HepG2 (cell line): Measurements from ENCODE around the gene PEX5. TPM values are rescaled to one million over a fixed set of nuclear protein-coding genes. Genes with fewer than 3 reads are reported as not detected.
A peak's percentile ranks its signal among the peaks of the same experiment; 100 is the strongest.

Experiments used
- CREM ChIP-seq, 2 experiments: sonication (generic) in 1 of 2; formaldehyde crosslinking in 1 of 2; IDR thresholded peaks; 2 replicates each; pipeline versions ENCODE4 v1.4.0 to v1.6.1; 2016 to 2020; ENCODE audit warnings: antibody characterized with exemption in 1 of 2, mild to moderate bottlenecking in 1 of 2, missing genetic modification reagents in 1 of 2
- DZIP1 ChIP-seq: sonication (generic); formaldehyde crosslinking; IDR thresholded peaks from 2 replicates; pipeline ENCODE4 v1.5.0; 2020; ENCODE audit warnings: mild to moderate bottlenecking, missing genetic modification reagents
- GATAD2A ChIP-seq: IDR thresholded peaks from 2 replicates; pipeline ENCODE4 v1.6.1; 2016
- HCFC1 ChIP-seq: fragments of 150-350 bp; IDR thresholded peaks from 2 replicates; pipeline ENCODE4 v1.6.1; 2014; ENCODE audit warnings: low read depth, low read length
- HMGXB4 ChIP-seq, 2 experiments: sonication (generic) in 1 of 2; formaldehyde crosslinking in 1 of 2; IDR thresholded peaks; 2 replicates each; pipeline versions ENCODE4 v1.4.0 to v1.6.1; 2018 to 2020; ENCODE audit warnings: missing genetic modification reagents in 2 of 2, borderline replicate concordance in 1 of 2, low read depth in 1 of 2, mild to moderate bottlenecking in 1 of 2, missing biosample characterization in 1 of 2
- HOXA5 ChIP-seq: sonication (generic); formaldehyde crosslinking; IDR thresholded peaks from 2 replicates; pipeline ENCODE4 v1.4.0; 2020; ENCODE audit warnings: missing genetic modification reagents
- MEF2D ChIP-seq: sonication (generic); formaldehyde crosslinking; IDR thresholded peaks from 2 replicates; pipeline ENCODE4 v1.5.1; 2020; ENCODE audit warnings: mild to moderate bottlenecking, missing genetic modification reagents
- MLLT10 ChIP-seq: sonication (generic); formaldehyde crosslinking; IDR thresholded peaks from 2 replicates; pipeline ENCODE4 v1.4.0; 2020; ENCODE audit warnings: missing genetic modification reagents
- PAX8 ChIP-seq: sonication (generic); formaldehyde crosslinking; IDR thresholded peaks from 2 replicates; pipeline ENCODE4 v1.8.0; 2022; ENCODE audit warnings: mild to moderate bottlenecking, missing genetic modification reagents, borderline replicate concordance
- PREB ChIP-seq: sonication (generic); formaldehyde crosslinking; IDR thresholded peaks from 2 replicates; pipeline ENCODE4 v1.4.0; 2020; ENCODE audit warnings: missing genetic modification reagents
- ZFX ChIP-seq: sonication (generic); formaldehyde crosslinking; IDR thresholded peaks from 2 replicates; pipeline ENCODE4 v1.4.0; 2020; ENCODE audit warnings: mild to moderate bottlenecking, low read depth, missing genetic modification reagents, moderate library complexity
- ZNF24 ChIP-seq: fragments of 450-650 bp; IDR thresholded peaks from 2 replicates; pipeline ENCODE4 v1.6.1; 2017; ENCODE audit warnings: antibody characterized with exemption, mild to moderate bottlenecking
- ZNF251 ChIP-seq: sonication (generic); formaldehyde crosslinking; IDR thresholded peaks from 2 replicates; pipeline ENCODE4 v1.9.0; 2021; ENCODE audit warnings: mild to moderate bottlenecking, missing genetic modification reagents
- ZNF383 ChIP-seq: sonication (generic); formaldehyde crosslinking; IDR thresholded peaks from 2 replicates; pipeline ENCODE4 v1.4.0; 2020; ENCODE audit warnings: missing genetic modification reagents, mild to moderate bottlenecking, borderline replicate concordance
- ZNF550 ChIP-seq: sonication (generic); formaldehyde crosslinking; IDR thresholded peaks from 2 replicates; pipeline ENCODE4 v1.4.0; 2020; ENCODE audit warnings: mild to moderate bottlenecking, missing genetic modification reagents, borderline replicate concordance
- ZNF644 ChIP-seq: IDR thresholded peaks from 2 replicates; pipeline ENCODE4 v1.6.1; 2016; ENCODE audit warnings: low read depth
- ZNF687 ChIP-seq: sonication (generic); formaldehyde crosslinking; IDR thresholded peaks from 2 replicates; pipeline ENCODE4 v1.5.1; 2020; ENCODE audit warnings: mild to moderate bottlenecking, missing genetic modification reagents, moderate library complexity
- ZNF883 ChIP-seq: sonication (generic); formaldehyde crosslinking; IDR thresholded peaks from 2 replicates; pipeline ENCODE4 v1.5.1; 2020; ENCODE audit warnings: mild to moderate bottlenecking, missing genetic modification reagents; ENCODE audit errors: not compliant biosample characterization
- polyA plus RNA-seq, 8 experiments: library from polyadenylated mRNA; depleted of rRNA in 3 of 8; stranded (reverse) in 7 of 8; unstranded in 1 of 8; fragments of >200 nt; fragmentation: Illumina TruSeq in 4 of 8; extraction: Trizol in 4 of 8; gene quantifications; 2 replicates each; pipeline versions ENCODE4 v1.2.1 to v1.2.3, GENCODE V29; 2011 to 2016; ENCODE audit warnings: low read depth in 4 of 8, missing spikeins in 1 of 8, mixed read lengths in 1 of 8; ENCODE audit not compliant: insufficient read depth in 1 of 8
- total RNA-seq, 5 experiments: library from RNA; depleted of rRNA; stranded (reverse); fragments of >200 nt; fragmentation: Illumina TruSeq; extraction: Trizol; gene quantifications; 2 replicates each; pipeline ENCODE4 v1.2.3, GENCODE V29; 2016; ENCODE audit warnings: low read depth in 1 of 5

The PEX5 gene
- total and polyA plus RNA-seq, 2 of the 13 experiments (the other 11 are each of a cell fraction or from before 2014, with no cell fraction given), result 16.4 to 29.0 TPM

- TF ChIP-seq ZNF687 (CRISPR knock-in tag) (peak; percentile 56), GATAD2A (CRISPR knock-in tag) (peak; percentile 61; the same call in 1 of the 2 replicates), HOXA5 (CRISPR knock-in tag) (no peak), MEF2D (peak; percentile 45; the same call in 1 of the 2 replicates), HCFC1 (no peak), ZNF883 (CRISPR knock-in tag) (peak; percentile 50), CREM (IDR thresholded peaks at IDR 0.05) (peak; percentile 6; the same call in 1 of the 2 replicates), CREM (CRISPR knock-in tag; IDR thresholded peaks at IDR 0.05) (no peak), ZFX (CRISPR knock-in tag) (peak; percentile 56), ZNF644 (0 out of 2 replicates have a peak, but pooled peaks have one; percentile 13), PAX8 (no peak), ZNF24 (peak; percentile 62; the same call in 1 of the 2 replicates), HMGXB4 (CRISPR knock-in tag; IDR thresholded peaks at IDR 0.05; ENCODE audit: borderline replicate concordance in 1 of 2, low read depth in 1 of 2) (peak; percentile 77 to 83; a peak in 3 of 4 replicates), ZNF251 (CRISPR knock-in tag) (no peak), MLLT10 (CRISPR knock-in tag) (no peak), ZNF550 (CRISPR knock-in tag) (no peak), ZNF383 (CRISPR knock-in tag) (peak; percentile 29; the same call in 1 of the 2 replicates), PREB (CRISPR knock-in tag) (no peak), DZIP1 (CRISPR knock-in tag) (0 out of 2 replicates have a peak, but pooled peaks have one; percentile 46)
These were observed 706 bp upstream of the PEX5 start (continued) for GRCh38 chr12:7188562-7189397.
